ENCODE data around the gene GLIPR1. TPM values are rescaled to one million over a fixed set of nuclear protein-coding genes. Genes with fewer than 3 reads are reported as not detected.

Gene GLIPR1
- total and polyA plus RNA-seq, 4 donors = 3.7 to 33.8 (median 19.8) TPM

DNA sequence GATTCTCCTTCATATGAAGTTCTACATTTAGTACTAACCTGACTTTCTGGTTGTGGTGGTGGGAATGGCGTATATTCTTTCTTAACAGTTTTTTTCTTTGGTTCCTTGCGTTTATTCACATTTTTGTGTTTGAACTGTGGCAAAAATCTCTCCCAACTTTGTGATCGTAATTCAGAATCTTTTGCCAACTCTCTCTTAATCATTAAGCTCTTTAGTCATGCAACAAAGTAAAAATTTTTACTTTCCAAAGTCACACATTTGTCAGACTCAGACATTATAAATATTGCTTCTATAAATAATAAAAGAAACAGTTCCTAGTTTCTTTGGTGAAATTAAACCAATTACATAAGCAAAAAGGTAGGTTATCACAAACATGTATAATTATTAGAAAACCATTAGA is 23.3 kb downstream of the GLIPR1 start:
- Histone ChIP-seq H3K9ac (ENCODE audit: insufficient read depth in 1 of 2, low read length in 2 of 2) (no peak overlapping the region), H3K36me3 (ENCODE audit: control insufficient read depth in 4 of 4, insufficient read depth in 4 of 4, low read length in 4 of 4) (peaks cover 4 to 39% (median 28%) of the 10 kb centered on the region in 4 donors), H3K27ac (ENCODE audit: low read depth in 1 of 2, low read length in 1 of 2) (no peak overlapping the region), H3K4me3 (no peak overlapping the region), H3K9me3 (ENCODE audit: control insufficient read depth in 4 of 4, insufficient read depth in 3 of 4, low read length in 3 of 4) (no peaks in the 10 kb centered on the region), H3K4me1 (ENCODE audit: control insufficient read depth in 5 of 5, insufficient read depth in 5 of 5, low read length in 5 of 5) (peaks cover 0 to 2% (median 0%) of the 10 kb centered on the region in 5 donors), H3K27me3 (ENCODE audit: control insufficient read depth in 3 of 3, insufficient read depth in 3 of 3, low read length in 2 of 3) (no peaks in the 10 kb centered on the region)
- TF ChIP-seq CTCF (IDR thresholded peaks at IDR 0.05; ENCODE audit: control extremely low read depth, extremely low read depth) = no peak
- 94% methylated on average over 3 of the region's 3 CpGs for WGBS, 2 donors
- DNase-seq (no peak), ATAC-seq (ENCODE audit: insufficient read depth, low FRiP score) (no peak)

DNA sequence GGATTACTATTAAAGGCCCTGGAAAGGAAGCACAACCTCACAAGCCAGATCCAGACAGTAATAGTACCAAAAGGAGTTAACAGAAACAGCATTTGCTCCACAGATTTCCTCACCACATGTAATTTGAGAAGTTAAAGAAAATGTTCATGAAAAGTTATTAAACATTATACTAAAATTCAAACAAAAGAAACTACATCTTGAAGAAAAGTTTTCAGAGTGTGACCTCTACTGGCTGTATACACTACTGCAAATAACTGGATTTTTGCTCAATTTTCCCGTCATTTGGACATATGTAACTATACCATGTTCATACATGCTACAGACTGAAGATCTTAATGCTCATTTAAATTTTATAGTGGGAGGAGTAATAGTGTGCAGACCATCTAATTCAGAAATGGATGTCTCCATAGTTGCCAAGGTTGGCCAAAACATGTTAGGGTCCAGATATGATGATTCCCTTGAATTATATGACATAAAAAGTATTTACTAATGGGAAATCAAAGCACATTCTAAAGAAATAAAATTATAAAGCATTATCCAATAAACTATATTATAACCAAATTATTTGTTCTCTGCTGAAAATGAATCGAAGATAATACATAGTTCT is 25.3 kb downstream of the GLIPR1 start:
- ATAC-seq (ENCODE audit: insufficient read depth, low FRiP score) = no peak
- Histone ChIP-seq H3K27ac (ENCODE audit: low read depth in 1 of 2, low read length in 1 of 2) (no peak overlapping the region), H3K4me3 (no peak overlapping the region), H3K9ac (ENCODE audit: insufficient read depth in 1 of 2, low read length in 2 of 2) (no peak overlapping the region), H3K36me3 (ENCODE audit: control insufficient read depth in 4 of 4, insufficient read depth in 4 of 4, low read length in 4 of 4) (peaks cover 4 to 33% (median 25%) of the 10 kb centered on the region in 4 donors), H3K4me1 (ENCODE audit: control insufficient read depth in 5 of 5, insufficient read depth in 5 of 5, low read length in 5 of 5) (peaks cover 0 to 16% (median 12%) of the 10 kb centered on the region in 5 donors), H3K9me3 (ENCODE audit: control insufficient read depth in 4 of 4, insufficient read depth in 3 of 4, low read length in 3 of 4) (no peaks in the 10 kb centered on the region), H3K27me3 (ENCODE audit: control insufficient read depth in 3 of 3, insufficient read depth in 3 of 3, low read length in 2 of 3) (no peaks in the 10 kb centered on the region)
- peak in 2 of 3 donors; percentile 35 to 46 for DNase-seq
- peak; percentile 6 for TF ChIP-seq CTCF (IDR thresholded peaks at IDR 0.05; ENCODE audit: control extremely low read depth, extremely low read depth)
- WGBS, 2 donors = 71 to 72% methylated on average over 2 of the region's 2 CpGs

DNA sequence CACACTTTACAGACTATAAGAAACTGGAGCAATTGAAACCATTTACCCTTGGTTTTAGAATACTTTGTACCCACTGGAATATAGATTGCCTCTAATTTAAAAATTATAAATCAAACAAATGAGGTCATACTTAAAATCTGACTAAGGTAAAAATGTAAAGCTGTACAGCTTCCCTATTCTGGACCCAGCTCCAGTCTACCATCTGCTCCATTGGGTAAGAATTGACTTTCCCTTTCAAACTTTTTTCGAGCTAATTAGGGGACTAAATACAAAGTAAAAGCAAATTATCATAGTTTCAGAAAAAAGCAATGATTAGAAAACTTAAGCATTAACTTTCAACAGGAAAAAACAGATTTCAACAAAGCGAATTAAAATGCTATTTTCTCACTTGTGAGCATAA is 26.5 kb downstream of the GLIPR1 start:
- no peak for TF ChIP-seq CTCF (IDR thresholded peaks at IDR 0.05; ENCODE audit: control extremely low read depth, extremely low read depth)
- peaks cover 2 to 26% (median 14%) of the 10 kb centered on the region in 4 donors for H3K36me3 ChIP-seq (ENCODE audit: control insufficient read depth in 4 of 4, insufficient read depth in 4 of 4, low read length in 4 of 4)
- H3K27me3 ChIP-seq (ENCODE audit: control insufficient read depth in 3 of 3, insufficient read depth in 3 of 3, low read length in 2 of 3) = no peaks in the 10 kb centered on the region
- ATAC-seq (ENCODE audit: insufficient read depth, low FRiP score) (no peak), DNase-seq (no peak)
- H3K27ac ChIP-seq (ENCODE audit: low read depth in 1 of 2, low read length in 1 of 2) = no peak overlapping the region
- 75 to 83% methylated on average over 2 of the region's 2 CpGs for WGBS, 2 donors
- no peak overlapping the region for H3K4me3 ChIP-seq
- no peaks in the 10 kb centered on the region for H3K9me3 ChIP-seq (ENCODE audit: control insufficient read depth in 4 of 4, insufficient read depth in 3 of 4, low read length in 3 of 4)
- peaks cover 0 to 16% (median 13%) of the 10 kb centered on the region in 5 donors for H3K4me1 ChIP-seq (ENCODE audit: control insufficient read depth in 5 of 5, insufficient read depth in 5 of 5, low read length in 5 of 5)
- H3K9ac ChIP-seq (ENCODE audit: insufficient read depth in 1 of 2, low read length in 2 of 2) = no peak overlapping the region

DNA sequence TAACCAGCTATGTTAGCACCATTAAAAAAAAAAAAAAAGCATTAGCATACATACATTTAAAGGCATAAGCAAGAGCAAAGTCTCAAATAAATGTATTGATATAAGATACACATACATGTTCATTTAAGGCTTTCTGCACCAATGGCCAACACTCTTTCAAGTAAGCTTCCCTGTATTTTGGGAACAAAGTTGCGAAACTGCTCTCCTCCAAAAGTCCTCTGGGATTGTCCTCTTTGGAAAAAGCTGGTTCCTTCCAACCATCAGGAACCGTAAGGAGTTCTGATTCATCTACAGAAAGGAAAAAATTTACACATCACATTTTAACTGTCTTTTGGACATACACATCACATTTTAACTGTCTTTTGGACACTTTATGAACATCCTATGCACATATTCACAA is 27.6 kb downstream of the GLIPR1 start:
- H3K36me3 ChIP-seq (ENCODE audit: control insufficient read depth in 4 of 4, insufficient read depth in 4 of 4, low read length in 4 of 4) = peaks cover 0 to 16% (median 4%) of the 10 kb centered on the region in 4 donors

More for the DNA sequence above, 27.6 kb downstream of the GLIPR1 start:
- Histone ChIP-seq H3K27ac (ENCODE audit: low read depth in 1 of 2, low read length in 1 of 2) (no peak overlapping the region), H3K9ac (ENCODE audit: insufficient read depth in 1 of 2, low read length in 2 of 2) (no peak overlapping the region), H3K4me3 (no peak overlapping the region), H3K27me3 (ENCODE audit: control insufficient read depth in 3 of 3, insufficient read depth in 3 of 3, low read length in 2 of 3) (no peaks in the 10 kb centered on the region), H3K4me1 (ENCODE audit: control insufficient read depth in 5 of 5, insufficient read depth in 5 of 5, low read length in 5 of 5) (peaks cover 0 to 16% (median 13%) of the 10 kb centered on the region in 5 donors), H3K9me3 (ENCODE audit: control insufficient read depth in 4 of 4, insufficient read depth in 3 of 4, low read length in 3 of 4) (no peaks in the 10 kb centered on the region)
- no peak for ATAC-seq (ENCODE audit: insufficient read depth, low FRiP score)
- 84 to 91% methylated on average over 2 of the region's 2 CpGs for WGBS, 2 donors
- no peak for DNase-seq
- TF ChIP-seq CTCF (IDR thresholded peaks at IDR 0.05; ENCODE audit: control extremely low read depth, extremely low read depth) = no peak

Measured in lung (tissue), 12 donors.